A673 (cell line): ENCODE measurements around the gene PBX1.

Experiments
- EZH2 ChIP-seq: fragments of 200-600 bp; sonication (generic); IDR thresholded peaks from 2 replicates; pipeline ENCODE4 v1.6.1; 2017; ENCODE audit warnings: borderline replicate concordance, low read depth, mild to moderate bottlenecking, mixed read lengths, antibody characterized with exemption, low read length; ENCODE audit not compliant: poor library complexity, severe bottlenecking
- TF ChIP-seq, protein P1 (sequence below): fragments of 300-800, 200-600 bp; sonication (generic); conservative IDR thresholded peaks from 2 replicates; pipeline ENCODE4 v1.5.1; 2017; ENCODE audit warnings: low read depth, mild to moderate bottlenecking, antibody characterized with exemption, low read length, moderate library complexity, mixed read lengths

DNA sequence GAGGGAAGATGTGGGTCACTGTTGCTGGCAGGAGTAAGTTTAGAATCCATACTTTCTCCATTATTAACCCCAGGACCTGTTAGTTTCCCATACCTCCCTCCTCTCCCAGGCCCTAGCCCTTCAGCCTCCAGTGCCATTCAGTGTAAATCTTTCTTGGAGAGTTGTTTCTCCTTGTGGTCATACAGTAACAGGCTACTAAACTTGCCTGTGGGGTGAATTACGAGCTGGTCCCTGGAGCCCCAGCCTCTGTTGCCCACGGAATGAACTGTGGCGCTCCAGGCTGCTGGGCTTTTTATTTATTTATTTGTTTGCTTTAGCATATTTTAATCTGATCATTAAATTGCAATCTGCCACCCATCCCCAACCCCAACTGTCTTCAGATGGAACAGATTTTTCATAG is 305.2 kb downstream of the PBX1 start:
- TF ChIP-seq, protein P1, sequence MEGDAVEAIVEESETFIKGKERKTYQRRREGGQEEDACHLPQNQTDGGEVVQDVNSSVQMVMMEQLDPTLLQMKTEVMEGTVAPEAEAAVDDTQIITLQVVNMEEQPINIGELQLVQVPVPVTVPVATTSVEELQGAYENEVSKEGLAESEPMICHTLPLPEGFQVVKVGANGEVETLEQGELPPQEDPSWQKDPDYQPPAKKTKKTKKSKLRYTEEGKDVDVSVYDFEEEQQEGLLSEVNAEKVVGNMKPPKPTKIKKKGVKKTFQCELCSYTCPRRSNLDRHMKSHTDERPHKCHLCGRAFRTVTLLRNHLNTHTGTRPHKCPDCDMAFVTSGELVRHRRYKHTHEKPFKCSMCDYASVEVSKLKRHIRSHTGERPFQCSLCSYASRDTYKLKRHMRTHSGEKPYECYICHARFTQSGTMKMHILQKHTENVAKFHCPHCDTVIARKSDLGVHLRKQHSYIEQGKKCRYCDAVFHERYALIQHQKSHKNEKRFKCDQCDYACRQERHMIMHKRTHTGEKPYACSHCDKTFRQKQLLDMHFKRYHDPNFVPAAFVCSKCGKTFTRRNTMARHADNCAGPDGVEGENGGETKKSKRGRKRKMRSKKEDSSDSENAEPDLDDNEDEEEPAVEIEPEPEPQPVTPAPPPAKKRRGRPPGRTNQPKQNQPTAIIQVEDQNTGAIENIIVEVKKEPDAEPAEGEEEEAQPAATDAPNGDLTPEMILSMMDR = no peak
- no peak for TF ChIP-seq EZH2
